HCT116 (cell line): ENCODE measurements around the gene KRT79. TPM values are rescaled to one million over a fixed set of nuclear protein-coding genes. Genes with fewer than 3 reads are reported as not detected.
"Not testable (repeated sequence)": the region's sequence is repeated elsewhere in the genome, so short reads cannot be mapped to it uniquely, and the experiment has no call there.

Experiments
- ATAC-seq: fragments of 200-7000 bp; cut with Tn5 transposase; 2 replicates; pipeline ENCODE4 v1.9.1; 2020; ENCODE audit warnings: mild to moderate bottlenecking, moderate library complexity
- BruUV-seq: library from RNA; stranded (reverse); fragments of 400-500 nt; replicated peaks from 2 replicates; lab custom pipeline; 2021; lab: Mats Ljungman, UMichigan
- CTCF ChIA-PET: fragments of 300-600 bp; sonication (Branson Sonifier 250); formaldehyde crosslinking; loops from one replicate; lab custom pipeline; 2021; ENCODE audit warnings: antibody characterized with exemption; lab: Charles Lee
- POLR2A ChIA-PET: fragments of 300-600, 350-600 bp; sonication (Branson Sonifier 250); formaldehyde crosslinking; loops from one replicate; lab custom pipeline; 2021; ENCODE audit warnings: antibody characterized with exemption; lab: Charles Lee
- RAD21 ChIA-PET, 2 experiments: fragments of 300-600 bp; sonication (Branson Sonifier 250); formaldehyde crosslinking; loops; one replicate each; lab custom pipeline; 2023; ENCODE audit warnings: low total read pairs in 2 of 2; ENCODE audit not compliant: uncharacterized antibody in 2 of 2, unreplicated experiment in 2 of 2, low non-redundant PET in 1 of 2; lab: Charles Lee
- DNase-seq: peaks from one replicate; pipeline ENCODE4 v3.0.0-alpha.2; 2010; ENCODE audit warnings: low read depth, low spot score
- H2AFZ ChIP-seq: fragments of 200-600 bp; shearing (Covaris generic), sonication (generic); 2 replicates; pipeline ENCODE4 v1.6.1; 2017; ENCODE audit warnings: low read depth, mixed run types, mixed read lengths, antibody characterized with exemption, low read length; ENCODE audit not compliant: poor library complexity, severe bottlenecking
- H3K27ac ChIP-seq: 2 replicates; pipeline ENCODE4 v1.5.1; 2012; ENCODE audit warnings: low read depth, low read length
- H3K27me3 ChIP-seq: fragments of 200-600 bp; sonication (generic); 2 replicates; pipeline ENCODE4 v1.6.1; 2016; ENCODE audit warnings: mixed run types, low read length, mixed read lengths; ENCODE audit not compliant: insufficient read depth
- H3K36me3 ChIP-seq, 2 experiments: fragments of 200-500 bp in 1 of 2; fragments of 200-600 bp in 1 of 2; sonication (Bioruptor generic) in 1 of 2; sonication (generic) in 1 of 2; 2 replicates each; pipeline versions ENCODE4 v1.5.1 to v1.6.1; 2014 to 2016; ENCODE audit warnings: low read length in 2 of 2, inconsistent platforms in 1 of 2, mixed read lengths in 1 of 2, mixed run types in 1 of 2; ENCODE audit not compliant: insufficient read depth in 2 of 2, control insufficient read depth in 1 of 2
- H3K4me1 ChIP-seq, 2 experiments: fragments of 200-600 bp in 1 of 2; sonication (generic) in 1 of 2; 2 replicates each; pipeline versions ENCODE4 v1.5.1 to v1.6.1; 2012 to 2017; ENCODE audit warnings: low read length in 2 of 2, inconsistent platforms in 1 of 2, mild to moderate bottlenecking in 1 of 2, mixed read lengths in 1 of 2, mixed run types in 1 of 2, moderate library complexity in 1 of 2; ENCODE audit not compliant: insufficient read depth in 2 of 2, control insufficient read depth in 1 of 2
- H3K4me2 ChIP-seq: fragments of 200-600 bp; sonication (generic); 2 replicates; pipeline ENCODE4 v1.6.1; 2017; ENCODE audit warnings: mixed run types, low read length, mixed read lengths
- H3K4me3 ChIP-seq, 2 experiments: fragments of 200-600 bp in 1 of 2; sonication (generic) in 1 of 2; replicated peaks in 1 of 2; 2 replicates each; pipeline ENCODE4 v1.5.1; 2011 to 2016; ENCODE audit warnings: low read length in 2 of 2, control low read depth in 1 of 2, low read depth in 1 of 2, mild to moderate bottlenecking in 1 of 2, mixed read lengths in 1 of 2, mixed run types in 1 of 2
- H3K79me2 ChIP-seq: fragments of 200-600 bp; sonication (generic); 2 replicates; pipeline ENCODE4 v1.6.1; 2017; ENCODE audit warnings: mild to moderate bottlenecking, mixed run types, low read length, moderate library complexity, mixed read lengths; ENCODE audit not compliant: insufficient read depth
- H3K9ac ChIP-seq: fragments of 200-600 bp; sonication (generic); 2 replicates; pipeline ENCODE4 v1.6.1; 2016; ENCODE audit warnings: low read length, mixed read lengths
- H3K9me2 ChIP-seq: fragments of 200-600 bp; sonication (generic), shearing (Covaris generic); 2 replicates; pipeline ENCODE4 v1.6.1; 2017; ENCODE audit warnings: mixed run types, mild to moderate bottlenecking, moderate library complexity; ENCODE audit not compliant: insufficient read depth
- H3K9me3 ChIP-seq, 2 experiments: fragments of 200-500 bp in 1 of 2; fragments of 200-600 bp in 1 of 2; sonication (Bioruptor generic) in 1 of 2; sonication (generic) in 1 of 2; 2 replicates each; pipeline ENCODE4 v1.6.1; 2014 to 2017; ENCODE audit warnings: low read length in 2 of 2, mixed read lengths in 2 of 2, inconsistent platforms in 1 of 2, low read depth in 1 of 2, mild to moderate bottlenecking in 1 of 2, mixed run types in 1 of 2, moderate library complexity in 1 of 2; ENCODE audit not compliant: control insufficient read depth in 1 of 2, insufficient read depth in 1 of 2
- H4K20me1 ChIP-seq: fragments of 200-600 bp; sonication (generic), shearing (Covaris generic); 2 replicates; pipeline ENCODE4 v1.6.1; 2017; ENCODE audit warnings: mixed run types, mild to moderate bottlenecking, moderate library complexity; ENCODE audit not compliant: insufficient read depth
- CEBPB ChIP-seq: IDR thresholded peaks from 2 replicates; pipeline ENCODE4 v1.6.1; 2012; ENCODE audit warnings: low read depth
- EGR1 ChIP-seq: IDR thresholded peaks from 2 replicates; pipeline ENCODE4 v1.6.1; 2012; ENCODE audit warnings: low read depth
- EZH2 ChIP-seq: fragments of 200-600 bp; sonication (generic); IDR thresholded peaks from 2 replicates; pipeline ENCODE4 v1.6.1; 2017; ENCODE audit warnings: antibody characterized with exemption, mixed run types
- EZH2phosphoT487 ChIP-seq: fragments of 200-600 bp; IDR thresholded peaks from 2 replicates; pipeline ENCODE4 v1.6.1; 2018; ENCODE audit warnings: antibody characterized with exemption, borderline replicate concordance
- FOSL1 ChIP-seq: IDR thresholded peaks from 2 replicates; pipeline ENCODE4 v1.6.1; 2012; ENCODE audit warnings: low read depth
- POLR2A ChIP-seq: IDR thresholded peaks from 2 replicates; pipeline ENCODE4 v1.7.0; 2011; ENCODE audit warnings: borderline replicate concordance; ENCODE audit not compliant: insufficient read depth, insufficient read length; ENCODE audit errors: extremely low read depth
- POLR2AphosphoS5 ChIP-seq: IDR thresholded peaks from 2 replicates; pipeline ENCODE4 v1.6.1; 2011; ENCODE audit warnings: mild to moderate bottlenecking, low read depth, low read length, moderate library complexity
- SIN3A ChIP-seq: IDR thresholded peaks from 2 replicates; pipeline ENCODE4 v1.6.1; 2012; ENCODE audit warnings: low read depth
- SP1 ChIP-seq: IDR thresholded peaks from 2 replicates; pipeline ENCODE4 v1.6.1; 2012; ENCODE audit warnings: low read depth
- SRF ChIP-seq: IDR thresholded peaks from 2 replicates; pipeline ENCODE4 v1.6.1; 2012; ENCODE audit warnings: low read depth
- TCF7L2 ChIP-seq: IDR thresholded peaks from 2 replicates; pipeline ENCODE4 v1.7.0; 2011; ENCODE audit warnings: borderline replicate concordance, inconsistent platforms; ENCODE audit not compliant: insufficient read depth, insufficient read length; ENCODE audit errors: extremely low read depth
- YY1 ChIP-seq: IDR thresholded peaks from 2 replicates; pipeline ENCODE4 v1.6.1; 2011; ENCODE audit warnings: low read length, low read depth, moderate library complexity, mild to moderate bottlenecking; ENCODE audit not compliant: insufficient replicate concordance; ENCODE audit errors: extremely low read depth
- ZNF274 ChIP-seq: fragments of 200-500 bp; sonication (Bioruptor generic); IDR thresholded peaks from 2 replicates; pipeline ENCODE4 v1.6.1; 2014; ENCODE audit warnings: mild to moderate bottlenecking, low read depth, low read length, inconsistent platforms
- intact Hi-C: fragments of 100-400 bp; cut with micrococcal nuclease; formaldehyde crosslinking; loops from 2 replicates; pipeline ENCODE4 v1.10.0; 2022
- total RNA-seq: library from RNA; stranded (reverse); gene quantifications from one replicate; pipeline ENCODE4 v1.2.1, GENCODE V29; 2021; ENCODE audit not compliant: unreplicated experiment
- TF ChIP-seq, protein P1 (sequence below), 3 experiments: fragments of 200-600 bp in 1 of 3; sonication (generic) in 1 of 3; IDR thresholded peaks in 2 of 3; conservative IDR thresholded peaks in 1 of 3; 2 replicates each; pipeline ENCODE4 v1.5.1; 2012 to 2017; ENCODE audit warnings: low read depth in 2 of 3, low read length in 2 of 3, antibody characterized with exemption in 1 of 3, borderline replicate concordance in 1 of 3, control low read depth in 1 of 3, mild to moderate bottlenecking in 1 of 3, mixed read lengths in 1 of 3, mixed run types in 1 of 3, moderate library complexity in 1 of 3; ENCODE audit not compliant: insufficient read depth in 1 of 3
- TF ChIP-seq, protein P2 (sequence below): IDR thresholded peaks from 2 replicates; pipeline ENCODE4 v1.6.1; 2012
- TF ChIP-seq, protein P3 (sequence below): IDR thresholded peaks from 2 replicates; pipeline ENCODE4 v1.6.1; 2012

Gene KRT79
- total RNA-seq, 1 experiment from 2014 or later = not detected

DNA sequence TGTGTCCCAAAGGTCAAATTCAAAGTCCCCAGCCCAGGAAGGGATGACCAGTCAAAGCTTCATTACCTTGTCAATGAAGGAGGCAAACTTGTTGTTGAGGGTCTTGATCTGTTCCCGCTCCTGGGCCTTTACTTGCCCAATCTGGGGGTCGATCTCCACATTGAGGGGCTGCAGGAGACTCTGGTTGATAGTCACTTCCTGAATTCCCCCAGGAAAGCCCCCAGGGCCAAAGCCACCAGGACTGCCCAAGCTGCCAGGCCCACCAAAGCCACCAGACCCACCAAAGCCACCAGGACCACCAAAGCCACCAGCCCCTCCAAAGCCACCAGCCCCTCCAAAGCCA, 38.8 kb downstream of the KRT79 start:
- intact Hi-C loops, DNase-seq, H3K9me2 ChIP-seq, H3K4me2 ChIP-seq, H3K4me3 ChIP-seq, H3K36me3 ChIP-seq, H3K27me3 ChIP-seq, H3K27ac ChIP-seq, H3K79me2 ChIP-seq, POLR2A ChIA-PET, H3K9ac ChIP-seq, CTCF ChIA-PET, BruUV-seq, H2AFZ ChIP-seq, H4K20me1 ChIP-seq, RAD21 ChIA-PET, ATAC-seq, H3K9me3 ChIP-seq: not testable (repeated sequence)
- H3K4me1 ChIP-seq = peaks cover 8 to 42% of the 10 kb centered on the region in 2 experiments; a peak in 3 of 4 replicates

DNA sequence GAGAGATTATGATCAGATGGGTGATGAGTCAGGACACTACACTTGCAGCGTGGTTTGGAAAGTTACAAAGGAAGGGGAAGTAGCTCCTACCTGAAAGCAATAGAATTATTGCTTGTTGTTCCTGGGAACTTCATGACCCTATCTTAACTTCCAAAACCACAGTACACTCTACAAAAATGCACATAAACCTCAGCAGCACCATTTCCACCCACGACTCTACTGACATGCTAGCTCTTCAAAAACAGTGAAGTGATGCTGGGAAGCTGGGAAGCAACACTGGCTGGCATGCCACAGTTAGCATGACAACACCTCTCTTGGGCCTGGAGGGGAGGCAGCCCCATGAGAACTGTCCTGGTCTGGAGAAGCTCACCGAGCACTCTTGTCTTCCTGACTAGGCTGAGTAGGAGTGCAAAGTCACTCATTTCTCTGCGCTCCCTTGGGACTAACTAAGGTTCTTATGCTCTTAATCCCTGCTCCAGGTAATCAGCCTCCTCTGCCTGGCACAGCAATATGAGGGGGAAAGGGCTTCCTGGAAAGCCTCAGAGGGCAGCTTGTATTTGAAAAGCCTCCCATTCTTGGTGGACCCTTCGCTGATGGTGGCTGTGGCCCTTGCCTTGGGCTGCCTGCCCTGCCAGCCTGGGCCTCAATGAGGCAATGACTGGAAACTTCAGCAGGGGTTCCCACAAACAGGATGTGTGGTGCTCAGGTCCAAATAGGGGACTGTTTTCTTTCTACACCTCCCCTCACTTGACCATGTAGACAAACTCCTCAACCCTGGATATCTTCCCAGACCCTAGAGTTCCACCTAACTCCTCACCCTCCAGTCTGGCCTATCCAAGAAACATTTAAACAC, 39.4 kb downstream of the KRT79 start:
- Histone ChIP-seq H3K79me2 (no peaks in the 10 kb centered on the region), H3K4me2 (no peak overlapping the region), H4K20me1 (no peaks in the 10 kb centered on the region), H3K9me2 (no peaks in the 10 kb centered on the region), H3K9me3 (no peaks in the 10 kb centered on the region), H3K27me3 (no peaks in the 10 kb centered on the region), H3K4me3 (no peak overlapping the region)
- BruUV-seq = no TSS peak
- TF ChIP-seq, protein P1, sequence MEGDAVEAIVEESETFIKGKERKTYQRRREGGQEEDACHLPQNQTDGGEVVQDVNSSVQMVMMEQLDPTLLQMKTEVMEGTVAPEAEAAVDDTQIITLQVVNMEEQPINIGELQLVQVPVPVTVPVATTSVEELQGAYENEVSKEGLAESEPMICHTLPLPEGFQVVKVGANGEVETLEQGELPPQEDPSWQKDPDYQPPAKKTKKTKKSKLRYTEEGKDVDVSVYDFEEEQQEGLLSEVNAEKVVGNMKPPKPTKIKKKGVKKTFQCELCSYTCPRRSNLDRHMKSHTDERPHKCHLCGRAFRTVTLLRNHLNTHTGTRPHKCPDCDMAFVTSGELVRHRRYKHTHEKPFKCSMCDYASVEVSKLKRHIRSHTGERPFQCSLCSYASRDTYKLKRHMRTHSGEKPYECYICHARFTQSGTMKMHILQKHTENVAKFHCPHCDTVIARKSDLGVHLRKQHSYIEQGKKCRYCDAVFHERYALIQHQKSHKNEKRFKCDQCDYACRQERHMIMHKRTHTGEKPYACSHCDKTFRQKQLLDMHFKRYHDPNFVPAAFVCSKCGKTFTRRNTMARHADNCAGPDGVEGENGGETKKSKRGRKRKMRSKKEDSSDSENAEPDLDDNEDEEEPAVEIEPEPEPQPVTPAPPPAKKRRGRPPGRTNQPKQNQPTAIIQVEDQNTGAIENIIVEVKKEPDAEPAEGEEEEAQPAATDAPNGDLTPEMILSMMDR (IDR thresholded peaks at IDR 0.05 in 2 of 3, conservative IDR thresholded peaks at IDR 0.05 in 1 of 3; ENCODE audit: borderline replicate concordance in 1 of 3, insufficient read depth in 1 of 3, low read depth in 2 of 3, low read length in 2 of 3) = no peak
- no peak for TF ChIP-seq ZNF274
- TF ChIP-seq, protein P2, sequence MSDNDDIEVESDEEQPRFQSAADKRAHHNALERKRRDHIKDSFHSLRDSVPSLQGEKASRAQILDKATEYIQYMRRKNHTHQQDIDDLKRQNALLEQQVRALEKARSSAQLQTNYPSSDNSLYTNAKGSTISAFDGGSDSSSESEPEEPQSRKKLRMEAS = no peak
- TF ChIP-seq SIN3A = no peak
- TF ChIP-seq POLR2A = no peak
- TF ChIP-seq SP1 = no peak
- TF ChIP-seq FOSL1 = no peak
- no peak for TF ChIP-seq EZH2
- TF ChIP-seq EZH2phosphoT487 = no peak
- no peak for TF ChIP-seq SRF
- TF ChIP-seq POLR2AphosphoS5 = no peak
- no peak for TF ChIP-seq CEBPB
- TF ChIP-seq YY1 = no peak
- TF ChIP-seq, protein P3, sequence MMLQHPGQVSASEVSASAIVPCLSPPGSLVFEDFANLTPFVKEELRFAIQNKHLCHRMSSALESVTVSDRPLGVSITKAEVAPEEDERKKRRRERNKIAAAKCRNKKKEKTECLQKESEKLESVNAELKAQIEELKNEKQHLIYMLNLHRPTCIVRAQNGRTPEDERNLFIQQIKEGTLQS = no peak
- no peak for TF ChIP-seq TCF7L2
- TF ChIP-seq EGR1 = no peak
- TF ChIP-seq, all 23 proteins: peak for 0
- ATAC-seq (no peak), DNase-seq (no peak)
- Histone ChIP-seq H3K36me3 (no peaks in the 10 kb centered on the region), H2AFZ (no peak overlapping the region), H3K4me1 (peaks cover 8 to 38% of the 10 kb centered on the region in 2 experiments; a peak in 3 of 4 replicates), H3K9ac (no peak overlapping the region), H3K27ac (no peak overlapping the region)
- intact Hi-C loops = no loop called here
- ChIA-PET POLR2A (no interaction called here), RAD21 (no interaction called here), CTCF (no interaction called here)
